HUDEP-2 (cell line): Measurements from ENCODE around the gene PRPF40A.

ENCODE experiments used
- DNase-seq, 76 experiments: peaks; one replicate each; lab custom pipeline; 2025; ENCODE audit not compliant: unreplicated experiment in 76 of 76; lab: John Stamatoyannopoulos, UW

PRPF40A gene

GRCh38 chr2:152718076-152718908 is 1.0 kb upstream of the PRPF40A start, which contains the start of gene ARL6IP6:
Gene ARL6IP6, plus strand, starts transcription at chr2:152718620. Its CDS starts 5 bp downstream, at chr2:152718625.
- peak in 75 of 76 experiments; percentile 47 to 97 (median 87) for DNase-seq

GRCh38 chr2:152716805-152717227 is 445 bp downstream of the PRPF40A start:
- DNase-seq: peak in 33 of 76 experiments; percentile 4 to 69 (median 34)

GRCh38 chr2:152715854-152716428 is 1.3 kb downstream of the PRPF40A start:
- DNase-seq: peak in 71 of 76 experiments; percentile 4 to 76 (median 55)

GRCh38 chr2:152715112-152715511 is 2.1 kb downstream of the PRPF40A start:
- DNase-seq: no peak

- DNase-seq: no peak
Observed at GRCh38 chr2:152710713-152711112, 6.5 kb downstream of the PRPF40A start.

GRCh38 chr2:152708742-152709141 is 8.5 kb downstream of the PRPF40A start:
- DNase-seq: no peak

GRCh38 chr2:152706477-152707021 is 10.7 kb downstream of the PRPF40A start:
- DNase-seq: no peak

- no peak for DNase-seq
Observed at GRCh38 chr2:152701198-152701597, 16.1 kb downstream of the PRPF40A start.

GRCh38 chr2:152696476-152696875 is 20.8 kb downstream of the PRPF40A start:
- no peak for DNase-seq

- DNase-seq: no peak
Observed at GRCh38 chr2:152695763-152696162, 21.5 kb downstream of the PRPF40A start.

- DNase-seq: peak in 1 of 76 experiments; percentile 3
Observed at GRCh38 chr2:152694161-152694661, 23.1 kb downstream of the PRPF40A start.

GRCh38 chr2:152693033-152693432 is 24.2 kb downstream of the PRPF40A start:
- no peak for DNase-seq

GRCh38 chr2:152686321-152686720 is 30.9 kb downstream of the PRPF40A start:
- DNase-seq: no peak

GRCh38 chr2:152683400-152683799 is 33.9 kb downstream of the PRPF40A start:
- no peak for DNase-seq

GRCh38 chr2:152682663-152683062 is 34.6 kb downstream of the PRPF40A start:
- DNase-seq: no peak

- no peak for DNase-seq
Observed at GRCh38 chr2:152678808-152679207, 38.5 kb downstream of the PRPF40A start.

GRCh38 chr2:152676461-152676860 is 40.8 kb downstream of the PRPF40A start:
- no peak for DNase-seq

GRCh38 chr2:152674334-152674733 is 42.9 kb downstream of the PRPF40A start:
- no peak for DNase-seq

- DNase-seq: no peak
Observed at GRCh38 chr2:152664725-152665124, 52.5 kb downstream of the PRPF40A start.

- no peak for DNase-seq
Observed at GRCh38 chr2:152661076-152661475, 56.2 kb downstream of the PRPF40A start.

- DNase-seq: no peak
Observed at GRCh38 chr2:152658221-152658620, 59.0 kb downstream of the PRPF40A start.
